HG03354 (cell line): ENCODE data around the gene CHN2.
A peak's percentile ranks its signal among the peaks of the same experiment; 100 is the strongest.

Experiments used
- ATAC-seq: cut with Tn5 transposase; IDR thresholded peaks from one replicate; pipeline ENCODE4 v1.9.1; 2021; ENCODE audit warnings: mild to moderate bottlenecking; ENCODE audit not compliant: unreplicated experiment, poor library complexity, severe bottlenecking

CHN2 gene

DNA sequence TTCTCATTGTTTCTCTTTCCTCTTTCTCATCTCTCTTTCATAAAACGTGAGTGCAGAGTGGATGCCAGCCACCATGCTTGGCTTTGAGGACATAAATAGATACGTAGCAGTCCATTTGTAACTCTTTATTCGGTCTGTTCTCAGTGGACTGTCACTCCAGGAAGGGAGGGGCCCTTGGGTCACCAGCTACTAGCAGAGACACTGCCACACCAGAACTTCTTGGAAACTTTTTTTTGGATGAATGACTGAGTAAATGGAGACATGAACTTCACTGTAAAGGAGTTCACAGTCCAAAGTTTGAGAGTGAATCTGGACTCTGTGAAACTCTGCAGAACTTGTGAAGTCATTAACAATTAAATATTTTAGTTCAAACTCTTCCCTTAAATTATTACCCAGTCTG lies 20.2 kb downstream of the CHN2 start:
- no peak for ATAC-seq

GRCh38 chr7:29216128-29216527 lies 21.6 kb downstream of the CHN2 start:
- ATAC-seq = no peak

DNA sequence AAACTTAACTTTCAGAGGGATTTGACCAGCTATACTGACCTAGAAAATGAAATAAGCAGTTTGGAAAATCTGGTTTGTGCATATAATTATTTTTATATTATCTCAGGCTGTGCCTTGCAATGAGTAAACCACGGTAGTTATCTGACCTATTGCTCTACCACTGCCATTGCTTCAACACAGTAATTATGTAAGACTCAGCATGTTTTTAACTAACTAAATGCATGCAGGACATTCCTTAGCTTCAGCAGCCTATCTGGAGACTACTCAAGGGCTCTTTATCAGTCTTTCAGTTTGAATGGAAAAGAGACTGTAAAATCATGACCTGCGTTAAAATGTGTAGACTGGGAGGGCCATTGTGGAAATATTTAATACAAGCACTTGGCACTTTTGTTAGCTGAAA lies 22.5 kb downstream of the CHN2 start:
- no peak for ATAC-seq

DNA sequence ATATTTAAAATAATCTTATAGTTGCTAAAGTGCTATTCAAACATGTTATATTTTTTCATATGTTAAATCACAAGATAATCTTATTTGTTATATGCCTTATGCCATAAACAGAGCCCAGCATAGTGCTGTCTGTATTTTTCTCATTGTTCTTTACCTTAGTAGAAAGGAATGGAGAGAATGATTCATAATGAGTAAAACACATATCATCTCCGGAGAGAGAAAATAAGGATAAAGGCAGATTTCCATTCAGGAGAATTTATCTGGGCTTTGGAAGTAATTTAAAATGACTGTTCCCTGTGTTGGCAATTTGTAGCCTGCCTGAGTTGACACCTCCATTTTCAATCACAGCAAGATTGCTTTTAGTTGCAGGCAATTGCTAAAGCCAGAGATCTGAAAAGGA lies 30.2 kb downstream of the CHN2 start:
- no peak for ATAC-seq

- no peak for ATAC-seq
Observed at GRCh38 chr7:29228289-29229011, 33.9 kb downstream of the CHN2 start.

DNA sequence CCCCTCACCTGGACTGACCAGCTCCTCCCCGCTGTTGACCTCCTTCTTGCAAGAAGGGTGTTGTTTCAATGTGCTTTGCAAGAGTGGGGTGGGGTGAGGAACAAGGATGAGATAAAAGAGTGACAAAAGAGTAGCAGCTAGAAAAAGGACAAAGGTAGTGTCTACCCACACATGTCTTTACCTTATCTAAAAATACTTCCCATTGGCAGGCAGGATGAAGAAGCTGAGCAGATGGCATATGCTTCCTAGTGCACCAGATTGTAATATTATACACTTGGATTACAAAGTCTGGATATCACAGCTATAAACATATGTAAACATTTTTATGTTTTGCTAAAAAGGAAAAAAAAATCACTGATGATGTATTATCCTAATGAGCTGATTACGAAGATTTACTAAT lies 34.5 kb downstream of the CHN2 start:
- no peak for ATAC-seq

- ATAC-seq = no peak
Observed at GRCh38 chr7:29229946-29230345, 35.4 kb downstream of the CHN2 start.

- ATAC-seq = no peak
Observed at GRCh38 chr7:29230871-29231345, 36.3 kb downstream of the CHN2 start.

- no peak for ATAC-seq
Observed at GRCh38 chr7:29231671-29232232, 37.2 kb downstream of the CHN2 start.

GRCh38 chr7:29234438-29234837 lies 39.9 kb downstream of the CHN2 start:
- no peak for ATAC-seq

DNA sequence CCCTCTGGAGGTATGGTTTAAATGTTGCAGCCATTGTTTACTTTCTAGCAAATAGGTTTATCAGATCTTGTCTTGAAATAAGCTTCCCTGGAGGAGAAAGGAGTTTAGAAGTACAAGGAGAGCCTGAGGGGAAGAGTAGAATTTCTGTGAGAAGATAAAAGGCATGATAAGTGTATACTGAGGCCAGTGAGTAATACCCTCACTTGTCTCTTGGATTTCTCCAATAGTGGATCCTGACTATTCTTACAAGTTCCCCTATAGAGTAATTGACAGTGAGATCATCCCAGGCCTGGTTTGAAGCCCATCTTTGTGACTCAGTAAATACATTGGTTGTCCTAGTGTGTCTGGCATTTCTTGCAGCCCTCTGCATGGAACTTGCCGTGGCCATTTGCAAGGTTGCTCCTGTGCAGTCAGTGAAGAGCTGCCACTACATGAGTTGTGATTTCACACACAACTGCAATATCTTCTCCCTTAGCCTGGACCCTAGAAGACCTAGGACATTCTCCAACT lies 41.6 kb downstream of the CHN2 start:
- no peak for ATAC-seq

GRCh38 chr7:29236649-29237048 lies 42.1 kb downstream of the CHN2 start:
- no peak for ATAC-seq

- no peak for ATAC-seq
Observed at GRCh38 chr7:29237489-29237888, 42.9 kb downstream of the CHN2 start.

- no peak for ATAC-seq
Observed at GRCh38 chr7:29239638-29240037, 45.1 kb downstream of the CHN2 start.

- ATAC-seq = no peak
Observed at GRCh38 chr7:29242265-29242664, 47.7 kb downstream of the CHN2 start.

DNA sequence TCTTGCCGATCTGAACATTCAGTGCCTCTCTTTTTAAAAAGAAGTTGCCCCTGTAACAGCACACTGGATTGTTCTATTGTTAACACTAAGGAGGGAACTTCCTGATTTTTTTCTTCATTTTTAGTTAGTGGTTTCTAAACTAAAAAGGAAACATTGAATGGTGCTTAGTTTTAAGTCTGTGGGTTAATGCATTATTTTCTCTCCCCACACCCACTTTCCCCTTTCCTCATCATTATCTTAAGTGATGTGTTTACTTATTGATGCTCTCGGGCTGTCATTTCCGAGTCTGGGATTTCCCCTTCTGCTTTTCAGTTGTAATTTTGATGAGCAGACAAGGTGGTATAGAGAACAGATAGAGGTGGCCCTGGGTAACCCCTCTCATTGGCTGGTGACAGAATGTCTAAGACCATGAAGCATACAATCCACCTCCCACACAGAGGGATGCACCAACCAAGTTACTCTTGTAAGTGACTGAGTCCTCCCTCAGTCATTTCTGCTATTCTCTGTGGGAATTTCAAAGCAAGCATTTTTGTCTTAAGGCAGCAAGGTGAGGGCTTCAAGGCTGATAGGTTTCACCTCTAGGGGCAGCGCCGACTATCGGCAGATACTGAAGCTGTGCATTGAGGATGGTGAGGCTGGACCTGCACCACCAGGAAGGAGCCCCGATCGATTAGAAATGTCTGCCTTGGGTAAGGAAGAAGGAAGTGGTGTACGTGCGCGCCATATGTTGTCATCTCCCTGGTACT lies 49.5 kb downstream of the CHN2 start:
- peak; percentile 52 for ATAC-seq

DNA sequence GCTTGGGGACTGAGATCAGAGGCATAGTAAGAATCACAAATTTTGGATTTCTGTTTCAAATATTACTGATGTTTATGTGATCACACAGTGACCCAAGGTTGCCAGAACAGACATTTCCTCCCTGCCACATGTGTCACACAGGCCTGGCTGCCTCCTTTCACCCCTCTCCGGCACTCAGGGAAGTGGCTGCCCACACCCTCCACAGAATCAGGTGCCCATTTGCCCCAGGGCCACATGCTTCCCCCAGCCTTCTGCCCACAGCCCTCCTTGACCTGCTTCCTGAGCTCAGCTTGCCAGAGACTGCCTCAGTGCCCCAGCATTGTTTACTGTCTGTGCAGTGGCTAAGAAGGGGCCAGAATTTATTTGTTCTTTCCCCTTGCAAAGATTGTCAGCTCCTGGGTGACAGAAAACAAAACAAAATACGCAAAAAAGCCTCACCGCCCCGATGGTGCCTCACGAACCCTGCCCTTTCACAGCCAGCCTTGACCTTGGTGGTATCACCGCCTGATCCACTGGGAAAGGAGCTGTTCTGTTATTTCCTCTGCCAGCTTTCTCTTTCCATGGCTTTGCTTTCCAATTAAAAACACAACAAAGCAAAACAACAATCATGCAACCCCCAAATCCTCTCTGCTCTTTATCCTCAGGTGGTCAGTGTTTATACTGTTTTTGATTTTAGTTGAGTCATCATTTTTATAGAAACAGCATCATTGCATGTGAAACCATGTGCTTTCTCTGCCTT lies 52.8 kb downstream of the CHN2 start:
- ATAC-seq = no peak

- no peak for ATAC-seq
Observed at GRCh38 chr7:29247963-29248236, 53.3 kb downstream of the CHN2 start.

DNA sequence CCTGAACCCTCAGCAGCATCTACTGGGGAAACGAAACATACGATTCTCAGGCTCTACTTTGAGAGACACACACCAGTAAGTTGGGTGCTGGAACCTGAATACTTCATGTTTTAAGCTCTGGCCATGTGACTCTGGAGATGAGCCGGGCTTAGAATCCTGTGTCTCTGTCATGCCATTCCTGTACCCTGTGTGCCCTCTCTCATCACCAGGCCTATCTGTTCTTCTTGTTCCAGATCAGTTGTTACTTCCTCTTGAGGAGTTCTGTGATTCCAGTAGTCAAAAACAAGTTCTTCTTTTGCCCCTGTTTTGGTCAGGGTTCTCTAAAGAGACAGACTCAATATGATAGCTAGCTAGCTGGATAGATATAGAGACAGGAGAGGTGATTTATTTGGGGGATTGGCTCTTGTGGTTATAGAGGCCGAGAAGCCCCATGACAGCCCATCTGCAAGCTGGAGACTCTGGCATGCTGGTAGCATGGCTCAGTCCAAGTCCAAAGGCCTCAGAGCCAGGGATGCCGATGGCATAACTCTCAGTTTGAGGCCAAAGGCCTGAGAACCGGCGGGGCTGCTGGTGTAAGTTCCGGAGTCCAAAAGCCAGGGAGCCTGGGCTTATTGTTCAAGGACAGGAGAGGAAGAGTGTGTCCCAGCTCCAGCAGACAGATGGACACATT lies 54.3 kb downstream of the CHN2 start:
- no peak for ATAC-seq

DNA sequence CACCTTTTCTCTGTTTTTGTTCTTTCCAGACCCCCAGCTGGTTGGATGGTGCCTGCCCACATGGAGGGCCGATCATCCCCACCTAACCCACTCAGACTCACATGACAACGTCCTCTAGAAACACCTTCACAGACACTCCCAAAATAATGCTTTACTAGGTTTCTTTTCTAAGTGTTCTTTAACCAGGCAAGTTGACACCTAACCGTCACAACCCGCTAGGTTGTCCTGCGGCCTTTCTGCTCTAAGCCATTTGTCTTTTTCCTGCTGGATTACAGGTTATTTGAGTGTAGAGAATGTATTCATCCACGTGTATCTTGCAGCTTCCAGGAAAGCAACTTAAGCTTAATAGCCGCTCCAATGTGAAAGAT lies 54.8 kb downstream of the CHN2 start:
- ATAC-seq = no peak
